HL-60 (cell line): ENCODE data around the gene HES5.

Source experiments
- POLR2AphosphoS5 ChIP-seq: IDR thresholded peaks from 2 replicates; pipeline ENCODE4 v1.6.1; 2012; ENCODE audit warnings: low read depth
- TF ChIP-seq, protein P1 (sequence below): IDR thresholded peaks from one replicate; pipeline ENCODE4 v1.5.1; 2011; ENCODE audit warnings: low read length, control low read depth, inconsistent platforms; ENCODE audit not compliant: insufficient read depth

DNA sequence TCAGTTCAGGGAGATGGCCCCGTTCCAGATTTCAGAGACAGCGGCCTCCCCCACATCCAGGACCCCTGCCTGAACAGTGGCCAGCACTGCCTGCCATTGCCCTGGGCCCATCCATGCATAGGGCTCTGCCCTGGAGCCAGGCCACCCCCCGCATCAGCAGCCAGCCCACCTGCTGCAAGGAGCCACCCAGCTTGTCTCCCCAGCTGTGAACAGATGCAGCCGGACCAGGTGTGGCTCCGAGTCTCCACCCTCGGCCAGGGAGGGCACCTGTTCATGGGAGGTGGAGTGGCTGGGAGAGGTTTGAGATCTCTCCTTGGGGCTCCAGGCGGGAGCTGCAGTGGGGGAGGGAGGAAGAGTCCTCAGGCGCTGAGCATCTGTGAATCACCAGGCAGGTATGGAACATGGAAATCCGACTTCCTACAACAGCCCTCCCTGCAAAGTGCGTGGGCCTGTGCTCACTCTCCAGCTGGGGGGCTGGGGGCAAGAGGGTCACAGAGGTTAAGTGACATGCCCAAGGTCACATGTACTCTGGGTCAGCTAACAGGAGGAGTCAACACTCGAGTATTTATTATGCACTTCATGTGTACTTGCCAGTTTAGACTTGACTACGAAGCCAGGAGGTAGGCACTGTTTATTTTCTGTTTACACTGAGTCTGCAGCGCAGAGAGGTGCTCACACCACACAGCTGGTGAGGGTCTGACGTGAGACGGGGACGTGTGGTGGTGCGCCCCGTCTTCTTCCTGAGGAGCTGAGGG lies 4.8 kb upstream of the HES5 start:
- TF ChIP-seq, protein P1, sequence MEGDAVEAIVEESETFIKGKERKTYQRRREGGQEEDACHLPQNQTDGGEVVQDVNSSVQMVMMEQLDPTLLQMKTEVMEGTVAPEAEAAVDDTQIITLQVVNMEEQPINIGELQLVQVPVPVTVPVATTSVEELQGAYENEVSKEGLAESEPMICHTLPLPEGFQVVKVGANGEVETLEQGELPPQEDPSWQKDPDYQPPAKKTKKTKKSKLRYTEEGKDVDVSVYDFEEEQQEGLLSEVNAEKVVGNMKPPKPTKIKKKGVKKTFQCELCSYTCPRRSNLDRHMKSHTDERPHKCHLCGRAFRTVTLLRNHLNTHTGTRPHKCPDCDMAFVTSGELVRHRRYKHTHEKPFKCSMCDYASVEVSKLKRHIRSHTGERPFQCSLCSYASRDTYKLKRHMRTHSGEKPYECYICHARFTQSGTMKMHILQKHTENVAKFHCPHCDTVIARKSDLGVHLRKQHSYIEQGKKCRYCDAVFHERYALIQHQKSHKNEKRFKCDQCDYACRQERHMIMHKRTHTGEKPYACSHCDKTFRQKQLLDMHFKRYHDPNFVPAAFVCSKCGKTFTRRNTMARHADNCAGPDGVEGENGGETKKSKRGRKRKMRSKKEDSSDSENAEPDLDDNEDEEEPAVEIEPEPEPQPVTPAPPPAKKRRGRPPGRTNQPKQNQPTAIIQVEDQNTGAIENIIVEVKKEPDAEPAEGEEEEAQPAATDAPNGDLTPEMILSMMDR = no peak
- TF ChIP-seq POLR2AphosphoS5 = no peak
